ENCODE results near the gene TUBB6. TPM values are rescaled to one million over a fixed set of nuclear protein-coding genes. Genes with fewer than 3 reads are reported as not detected.
A peak's percentile ranks its signal among the peaks of the same experiment; 100 is the strongest.

The TUBB6 gene
- total and polyA plus RNA-seq, 2 experiments from 2014 or later, result 148 to 329 TPM

DNA sequence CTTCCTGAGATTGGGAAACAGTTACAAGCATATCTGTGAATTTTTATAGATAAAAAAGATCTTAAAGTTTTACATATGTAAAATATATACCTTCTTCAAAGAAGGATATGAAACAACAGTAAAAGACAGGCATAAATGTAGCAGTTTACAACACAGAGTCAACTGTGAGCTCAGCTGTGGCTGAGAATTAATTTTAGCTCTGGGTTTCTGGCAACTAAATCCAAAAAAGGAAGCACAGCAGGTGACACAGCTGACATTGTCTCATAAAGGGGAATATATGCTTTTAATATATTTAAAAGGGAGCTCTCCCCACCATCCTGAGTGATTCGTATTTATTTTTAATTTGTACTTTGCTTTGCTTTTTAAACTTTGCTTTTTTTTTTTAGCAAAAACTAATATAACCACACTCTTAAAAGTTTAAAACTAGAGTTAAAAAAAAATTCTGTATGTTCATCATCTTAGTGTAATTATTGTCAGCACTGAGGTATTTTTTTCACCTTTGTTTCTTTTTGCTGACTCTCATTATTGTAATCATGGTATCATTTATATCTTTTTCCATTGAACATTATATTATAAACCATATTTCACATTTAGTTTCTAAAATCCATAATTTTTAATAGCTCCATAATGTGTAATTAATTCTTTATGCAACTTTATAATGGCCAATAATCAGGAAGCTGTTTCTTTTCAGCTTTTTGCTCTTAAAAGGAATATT is 6.7 kb downstream of the TUBB6 start:
- Histone ChIP-seq H3K36me3 (ENCODE audit: insufficient read depth) (peaks cover 41% of the 10 kb centered on the region), H3K4me3 (no peak overlapping the region), H3K27me3 (ENCODE audit: insufficient read depth) (no peaks in the 10 kb centered on the region), H3K27ac (ENCODE audit: low read depth) (0 out of 2 replicates have a peak overlapping the region, but pooled peaks have one; percentile 45), H3F3A (replicated peaks; ENCODE audit: low read depth) (0 out of 2 replicates have a peak, but pooled peaks cover 3% of the 10 kb centered on the region), H3K9me2 (ENCODE audit: insufficient read depth) (no peaks in the 10 kb centered on the region), H3K79me2 (replicated peaks; ENCODE audit: insufficient read depth) (peaks cover 61% of the 10 kb centered on the region), H2AFZ (no peak overlapping the region), H4K20me1 (replicated peaks; ENCODE audit: insufficient read depth) (peaks cover 15% of the 10 kb centered on the region), H3K4me1 (ENCODE audit: insufficient read depth) (peaks cover 13% of the 10 kb centered on the region), H3K4me2 (no peak overlapping the region)
- no peak for TF ChIP-seq REST (IDR thresholded peaks at IDR 0.05; ENCODE audit: unreplicated experiment)
- TF ChIP-seq NANOG (IDR thresholded peaks at IDR 0.05; ENCODE audit: borderline replicate concordance), result no peak
- Mint-ChIP-seq H3K4me3 (no peak overlapping the region), H3K9me3 (peaks cover 9% of the 10 kb centered on the region; the same call in 2 of the 3 replicates), H3K27me3 (ENCODE audit: insufficient read depth, low read depth, poor library complexity) (peaks cover 8% of the 10 kb centered on the region), H3K36me3 (ENCODE audit: low read depth) (peaks cover 52% of the 10 kb centered on the region), H3K4me1 (peaks cover 15% of the 10 kb centered on the region), H3K27ac (no peak overlapping the region)
- DNase-seq (ENCODE audit: low spot score), result no peak
- no peak for ATAC-seq

DNA sequence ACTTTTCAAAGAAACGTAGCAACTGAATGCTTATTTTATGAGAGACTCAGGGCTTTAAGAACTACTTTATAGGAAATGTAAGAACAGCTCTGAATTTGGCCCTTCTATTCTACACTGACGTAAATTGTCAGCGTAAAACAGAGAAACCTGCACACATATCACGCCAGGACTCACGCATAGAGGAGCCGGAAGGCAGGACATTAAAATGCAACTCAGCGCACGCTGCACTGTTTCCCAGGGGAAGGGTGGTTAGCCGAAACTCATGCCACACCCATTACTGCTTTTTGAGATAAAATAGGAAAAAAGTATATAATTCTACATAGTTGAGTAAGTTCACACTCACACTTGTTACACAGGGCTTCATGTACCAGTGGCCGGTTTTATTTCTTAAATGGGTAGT is 7.4 kb downstream of the TUBB6 start:
- no peak overlapping the region for H2AFZ ChIP-seq
- peaks cover 8% of the 10 kb centered on the region for H3K27me3 Mint-ChIP-seq (ENCODE audit: insufficient read depth, low read depth, poor library complexity)
- H3K9me3 Mint-ChIP-seq, result peaks cover 7% of the 10 kb centered on the region; the same call in 2 of the 3 replicates
- no peak for DNase-seq (ENCODE audit: low spot score)
- H3K4me3 Mint-ChIP-seq, result no peak overlapping the region
- peaks cover 14% of the 10 kb centered on the region for H3K4me1 Mint-ChIP-seq
- H3K36me3 Mint-ChIP-seq (ENCODE audit: low read depth), result peaks cover 47% of the 10 kb centered on the region
- H3K79me2 ChIP-seq (replicated peaks; ENCODE audit: insufficient read depth), result peaks cover 54% of the 10 kb centered on the region
- H3K4me2 ChIP-seq, result no peak overlapping the region
- H4K20me1 ChIP-seq (replicated peaks; ENCODE audit: insufficient read depth), result peaks cover 18% of the 10 kb centered on the region
- peaks cover 10% of the 10 kb centered on the region; the same call in 1 of the 2 replicates for H3K4me1 ChIP-seq (ENCODE audit: insufficient read depth)
- peaks cover 36% of the 10 kb centered on the region for H3K36me3 ChIP-seq (ENCODE audit: insufficient read depth)
- no peak overlapping the region; the same call in 1 of the 2 replicates for H3K27ac ChIP-seq (ENCODE audit: low read depth)
- no peak overlapping the region for H3K4me3 ChIP-seq
- 0 out of 2 replicates have a peak, but pooled peaks cover 3% of the 10 kb centered on the region for H3F3A ChIP-seq (replicated peaks; ENCODE audit: low read depth)
- no peak for ATAC-seq
- H3K27ac Mint-ChIP-seq, result no peak overlapping the region
- no peaks in the 10 kb centered on the region for H3K27me3 ChIP-seq (ENCODE audit: insufficient read depth)
- H3K9me2 ChIP-seq (ENCODE audit: insufficient read depth), result no peaks in the 10 kb centered on the region
- TF ChIP-seq JUNB (IDR thresholded peaks at IDR 0.05; ENCODE audit: unreplicated experiment) (no peak), NANOG (IDR thresholded peaks at IDR 0.05; ENCODE audit: borderline replicate concordance) (no peak), CREB1 (CRISPR knock-in tag; IDR thresholded peaks at IDR 0.05; ENCODE audit: low read depth) (no peak), POLR2AphosphoS5 (IDR thresholded peaks at IDR 0.05; ENCODE audit: low read depth) (no peak), ZNF331 (CRISPR knock-in tag; IDR thresholded peaks at IDR 0.05; ENCODE audit: low read depth) (no peak), REST (IDR thresholded peaks at IDR 0.05; ENCODE audit: unreplicated experiment) (no peak)
- TF ChIP-seq, protein P1, sequence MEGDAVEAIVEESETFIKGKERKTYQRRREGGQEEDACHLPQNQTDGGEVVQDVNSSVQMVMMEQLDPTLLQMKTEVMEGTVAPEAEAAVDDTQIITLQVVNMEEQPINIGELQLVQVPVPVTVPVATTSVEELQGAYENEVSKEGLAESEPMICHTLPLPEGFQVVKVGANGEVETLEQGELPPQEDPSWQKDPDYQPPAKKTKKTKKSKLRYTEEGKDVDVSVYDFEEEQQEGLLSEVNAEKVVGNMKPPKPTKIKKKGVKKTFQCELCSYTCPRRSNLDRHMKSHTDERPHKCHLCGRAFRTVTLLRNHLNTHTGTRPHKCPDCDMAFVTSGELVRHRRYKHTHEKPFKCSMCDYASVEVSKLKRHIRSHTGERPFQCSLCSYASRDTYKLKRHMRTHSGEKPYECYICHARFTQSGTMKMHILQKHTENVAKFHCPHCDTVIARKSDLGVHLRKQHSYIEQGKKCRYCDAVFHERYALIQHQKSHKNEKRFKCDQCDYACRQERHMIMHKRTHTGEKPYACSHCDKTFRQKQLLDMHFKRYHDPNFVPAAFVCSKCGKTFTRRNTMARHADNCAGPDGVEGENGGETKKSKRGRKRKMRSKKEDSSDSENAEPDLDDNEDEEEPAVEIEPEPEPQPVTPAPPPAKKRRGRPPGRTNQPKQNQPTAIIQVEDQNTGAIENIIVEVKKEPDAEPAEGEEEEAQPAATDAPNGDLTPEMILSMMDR (conservative IDR thresholded peaks at IDR 0.05; ENCODE audit: low read depth in 2 of 2), result no peak
